B cell (primary cell): ENCODE results near the gene ADRA1B.

Source experiments
- CTCF ChIP-seq: fragments of 200-600 bp; IDR thresholded peaks from one replicate; pipeline ENCODE4 v1.8.0; 2022; ENCODE audit warnings: antibody characterized with exemption, mild to moderate bottlenecking
- EZH2 ChIP-seq: IDR thresholded peaks from 2 replicates; pipeline ENCODE4 v1.6.1; 2012; ENCODE audit warnings: borderline replicate concordance, low read depth, mild to moderate bottlenecking, moderate library complexity, low read length; ENCODE audit not compliant: insufficient read depth, poor library complexity, severe bottlenecking

GRCh38 chr5:159903131-159903530 is 13.2 kb upstream of the ADRA1B start:
- TF ChIP-seq CTCF (no peak), EZH2 (no peak)
